Mesenchymal stem cell (in vitro differentiated cells and primary cell): Measurements from ENCODE around the gene OR2AP1.
"Not testable (repeated sequence)": the region's sequence is repeated elsewhere in the genome, so short reads cannot be mapped to it uniquely, and the experiment has no call there.

Experiments
- DNase-seq: peaks from one replicate; pipeline ENCODE4 v3.0.0-alpha.2; 2013
- H2AFZ ChIP-seq: one replicate; pipeline ENCODE4 v1.6.1; 2013; ENCODE audit warnings: low read depth, mild to moderate bottlenecking, control low read depth, inconsistent platforms, low read length, moderate library complexity
- H2AK5ac ChIP-seq: 2 replicates; pipeline ENCODE4 v1.6.1; 2013; ENCODE audit warnings: low read length, moderate library complexity, mild to moderate bottlenecking, inconsistent platforms; ENCODE audit not compliant: severe bottlenecking
- H2BK120ac ChIP-seq: one replicate; pipeline ENCODE4 v1.6.1; 2013; ENCODE audit warnings: low read depth, mild to moderate bottlenecking, inconsistent platforms, low read length, moderate library complexity
- H2BK12ac ChIP-seq, 2 experiments: one replicate each; pipeline ENCODE4 v1.6.1; 2013; ENCODE audit warnings: inconsistent platforms in 2 of 2, low read length in 2 of 2, mild to moderate bottlenecking in 2 of 2, moderate library complexity in 2 of 2, control low read depth in 1 of 2
- H2BK15ac ChIP-seq: one replicate; pipeline ENCODE4 v1.6.1; 2013; ENCODE audit warnings: mild to moderate bottlenecking, low read depth, inconsistent platforms; ENCODE audit not compliant: poor library complexity, severe bottlenecking
- H2BK5ac ChIP-seq: 2 replicates; pipeline ENCODE4 v1.6.1; 2013; ENCODE audit warnings: low read depth, mild to moderate bottlenecking, low read length, control low read depth, inconsistent platforms; ENCODE audit not compliant: poor library complexity, severe bottlenecking
- H3K14ac ChIP-seq, 2 experiments: one replicate each; pipeline ENCODE4 v1.6.1; 2013; ENCODE audit warnings: inconsistent platforms in 2 of 2, low read length in 2 of 2, control low read depth in 1 of 2, mild to moderate bottlenecking in 1 of 2, moderate library complexity in 1 of 2
- H3K18ac ChIP-seq, 2 experiments: one replicate each; pipeline ENCODE4 v1.6.1; 2013; ENCODE audit warnings: inconsistent platforms in 2 of 2, low read length in 2 of 2, control low read depth in 1 of 2, low read depth in 1 of 2, mild to moderate bottlenecking in 1 of 2
- H3K23ac ChIP-seq, 2 experiments: one replicate each; pipeline ENCODE4 v1.6.1; 2013; ENCODE audit warnings: inconsistent platforms in 2 of 2, low read length in 2 of 2, mild to moderate bottlenecking in 2 of 2, moderate library complexity in 2 of 2, control low read depth in 1 of 2
- H3K27ac ChIP-seq: 2 replicates; pipeline ENCODE4 v1.5.1; 2013; ENCODE audit warnings: mild to moderate bottlenecking, moderate library complexity, low read length, control low read depth, inconsistent platforms; ENCODE audit not compliant: poor library complexity, severe bottlenecking
- H3K27me3 ChIP-seq, 2 experiments: 2 replicates each; pipeline versions ENCODE4 v1.6.1 to v1.7.0; 2013; ENCODE audit warnings: low read length in 2 of 2, mild to moderate bottlenecking in 2 of 2, moderate library complexity in 2 of 2, control low read depth in 1 of 2, inconsistent platforms in 1 of 2; ENCODE audit not compliant: control insufficient read depth in 1 of 2, insufficient read depth in 1 of 2
- H3K36me3 ChIP-seq, 2 experiments: 2 replicates each; pipeline versions ENCODE4 v1.6.1 to v1.7.0; 2013; ENCODE audit warnings: low read length in 2 of 2, control low read depth in 1 of 2, inconsistent platforms in 1 of 2, low read depth in 1 of 2, mild to moderate bottlenecking in 1 of 2; ENCODE audit not compliant: insufficient read depth in 2 of 2, control insufficient read depth in 1 of 2
- H3K4ac ChIP-seq, 2 experiments: one replicate each; pipeline ENCODE4 v1.6.1; 2013; ENCODE audit warnings: inconsistent platforms in 2 of 2, low read length in 2 of 2, mild to moderate bottlenecking in 2 of 2, moderate library complexity in 2 of 2, control low read depth in 1 of 2, low read depth in 1 of 2
- H3K4me1 ChIP-seq: 2 replicates; pipeline ENCODE4 v1.6.1; 2013; ENCODE audit warnings: low read depth, low read length, control low read depth; ENCODE audit not compliant: control insufficient read depth, insufficient read depth
- H3K4me2 ChIP-seq: 2 replicates; pipeline ENCODE4 v1.6.1; 2013; ENCODE audit warnings: low read length, mild to moderate bottlenecking, inconsistent platforms; ENCODE audit not compliant: poor library complexity, severe bottlenecking
- H3K4me3 ChIP-seq, 2 experiments: 2 replicates each; pipeline versions ENCODE4 v1.5.1 to v1.7.0; 2013; ENCODE audit warnings: low read length in 2 of 2, mild to moderate bottlenecking in 2 of 2, control low read depth in 1 of 2, low read depth in 1 of 2; ENCODE audit not compliant: insufficient read depth in 1 of 2
- H3K79me1 ChIP-seq: replicated peaks from 2 replicates; pipeline ENCODE4 v1.6.1; 2013; ENCODE audit warnings: mild to moderate bottlenecking, control low read depth, low read length, inconsistent platforms; ENCODE audit not compliant: poor library complexity, severe bottlenecking
- H3K9ac ChIP-seq: 2 replicates; pipeline ENCODE4 v1.7.0; 2013; ENCODE audit warnings: mild to moderate bottlenecking, low read length, moderate library complexity
- H3K9me3 ChIP-seq: 2 replicates; pipeline ENCODE4 v1.7.0; 2013; ENCODE audit warnings: mild to moderate bottlenecking, low read length; ENCODE audit not compliant: control insufficient read depth
- H4K8ac ChIP-seq: one replicate; pipeline ENCODE4 v1.6.1; 2013; ENCODE audit warnings: inconsistent platforms, mild to moderate bottlenecking, low read length, moderate library complexity
- H4K91ac ChIP-seq: one replicate; pipeline ENCODE4 v1.6.1; 2013; ENCODE audit warnings: mild to moderate bottlenecking, low read length, inconsistent platforms
- WGBS: methylation state at CpG from one replicate; pipeline ENCODE4 v1.1.7; 2013; ENCODE audit warnings: mixed read lengths; 5-methylcytosine and 5-hydroxymethylcytosine counted together

The OR2AP1 gene

DNA sequence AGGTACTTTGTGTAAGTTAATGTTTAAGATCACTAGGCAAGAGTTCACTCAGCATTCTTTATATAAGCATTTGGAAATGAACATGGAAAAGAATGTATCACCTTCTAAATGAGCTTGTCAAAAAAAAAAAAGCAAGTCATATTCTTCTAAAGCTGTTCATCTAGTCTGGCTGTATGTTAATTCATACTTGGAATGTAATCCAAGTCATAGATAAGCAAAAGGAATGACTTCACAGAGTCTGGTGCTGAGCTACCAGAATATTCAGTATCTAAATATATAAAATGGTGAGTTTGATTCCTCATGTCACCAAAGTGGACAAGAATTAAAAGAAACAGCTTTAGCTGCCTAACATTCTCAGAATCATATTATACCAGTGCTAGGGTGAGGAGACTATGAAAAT, 18.0 kb upstream of the OR2AP1 start:
- Histone ChIP-seq H3K14ac (no peak overlapping the region), H3K18ac (no peak overlapping the region), H4K91ac (no peak overlapping the region), H3K79me1 (no peaks in the 10 kb centered on the region), H4K8ac (no peak overlapping the region), H2BK15ac (no peak overlapping the region), H3K4me2 (no peak overlapping the region), H3K9ac (no peak overlapping the region), H3K9me3 (peaks cover 22% of the 10 kb centered on the region), H3K4ac (no peak overlapping the region), H2AFZ (no peak overlapping the region), H3K27ac (no peak overlapping the region), H3K23ac (no peak overlapping the region), H2AK5ac (no peak overlapping the region), H3K4me3 (no peak overlapping the region), H2BK5ac (no peak overlapping the region), H3K4me1 (no peaks in the 10 kb centered on the region), H2BK120ac (no peak overlapping the region), H3K27me3 (no peaks in the 10 kb centered on the region), H3K36me3 (no peaks in the 10 kb centered on the region), H2BK12ac (no peak overlapping the region)
- DNase-seq, result no peak

- H3K4me2 ChIP-seq, H2AK5ac ChIP-seq, H3K27ac ChIP-seq, DNase-seq, H2BK5ac ChIP-seq, H3K18ac ChIP-seq, H3K27me3 ChIP-seq, H3K4me3 ChIP-seq, H3K36me3 ChIP-seq, H3K4ac ChIP-seq, H3K9ac ChIP-seq, H3K14ac ChIP-seq, H4K8ac ChIP-seq, H3K79me1 ChIP-seq, H2AFZ ChIP-seq, H2BK12ac ChIP-seq, H3K23ac ChIP-seq, H4K91ac ChIP-seq, H3K4me1 ChIP-seq, H2BK120ac ChIP-seq, H2BK15ac ChIP-seq: not testable (repeated sequence)
- H3K9me3 ChIP-seq, result peaks cover 25% of the 10 kb centered on the region
Measured at GRCh38 chr12:55570060-55570459, 2.2 kb upstream of the OR2AP1 start.

- not testable (repeated sequence) for H3K4me1 ChIP-seq, H3K36me3 ChIP-seq, H3K4me2 ChIP-seq, H3K4ac ChIP-seq, H3K9ac ChIP-seq, DNase-seq, H2BK12ac ChIP-seq, H3K23ac ChIP-seq, H2AK5ac ChIP-seq, H3K79me1 ChIP-seq, H3K14ac ChIP-seq, H4K91ac ChIP-seq, H3K27ac ChIP-seq, H3K27me3 ChIP-seq, H2BK5ac ChIP-seq, H2BK120ac ChIP-seq, H4K8ac ChIP-seq, H2AFZ ChIP-seq, H3K4me3 ChIP-seq, H3K18ac ChIP-seq, H2BK15ac ChIP-seq
- peaks cover 26% of the 10 kb centered on the region for H3K9me3 ChIP-seq
- WGBS, result 84% methylated on average over 1 of the region's 1 CpG
Measured at GRCh38 chr12:55570689-55571088, 1.6 kb upstream of the OR2AP1 start.

DNA sequence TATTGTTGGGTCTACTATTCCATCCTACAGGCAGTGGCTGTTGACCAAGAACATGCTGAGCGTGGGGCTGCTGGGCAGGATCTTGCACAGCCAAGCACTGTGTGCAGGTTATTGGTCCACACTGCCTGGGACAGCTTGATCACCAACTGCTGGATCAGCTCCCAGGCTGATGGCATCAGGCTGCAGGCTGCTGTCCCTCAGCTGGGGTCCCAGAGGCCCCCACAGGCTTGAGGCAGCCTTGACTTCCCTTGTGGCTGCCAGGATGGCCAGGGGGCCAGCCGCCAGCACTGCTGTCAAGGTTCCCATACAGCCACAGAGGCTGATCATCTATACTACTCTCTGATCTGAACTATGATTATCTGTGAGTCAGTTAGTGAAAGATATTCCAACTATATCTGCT, 9.8 kb downstream of the OR2AP1 start:
- Histone ChIP-seq H2BK15ac (no peak overlapping the region), H2AFZ (no peak overlapping the region), H3K9ac (no peak overlapping the region), H3K79me1 (no peaks in the 10 kb centered on the region), H3K23ac (no peak overlapping the region), H3K9me3 (no peaks in the 10 kb centered on the region), H4K91ac (no peak overlapping the region), H3K27ac (no peak overlapping the region), H3K4me3 (no peak overlapping the region), H2BK120ac (no peak overlapping the region), H3K4me2 (no peak overlapping the region), H3K14ac (no peak overlapping the region), H3K18ac (no peak overlapping the region), H3K27me3 (no peaks in the 10 kb centered on the region), H2BK12ac (no peak overlapping the region), H4K8ac (no peak overlapping the region), H2BK5ac (no peak overlapping the region), H3K4ac (no peak overlapping the region), H3K36me3 (no peaks in the 10 kb centered on the region), H3K4me1 (no peaks in the 10 kb centered on the region), H2AK5ac (no peak overlapping the region)
- WGBS, result 86% methylated on average over 1 of the region's 2 CpGs
- no peak for DNase-seq
